GM12872 (cell line): ENCODE data around the gene HPN.

Experiments
- CTCF ChIP-seq: IDR thresholded peaks from 3 replicates; pipeline ENCODE4 v1.5.1; 2011; ENCODE audit warnings: low read depth, mild to moderate bottlenecking, low read length, moderate library complexity; ENCODE audit not compliant: insufficient read depth

Gene HPN

GRCh38 chr19:35000338-35000646 is 41.2 kb upstream of the HPN start:
- no peak for TF ChIP-seq CTCF

DNA sequence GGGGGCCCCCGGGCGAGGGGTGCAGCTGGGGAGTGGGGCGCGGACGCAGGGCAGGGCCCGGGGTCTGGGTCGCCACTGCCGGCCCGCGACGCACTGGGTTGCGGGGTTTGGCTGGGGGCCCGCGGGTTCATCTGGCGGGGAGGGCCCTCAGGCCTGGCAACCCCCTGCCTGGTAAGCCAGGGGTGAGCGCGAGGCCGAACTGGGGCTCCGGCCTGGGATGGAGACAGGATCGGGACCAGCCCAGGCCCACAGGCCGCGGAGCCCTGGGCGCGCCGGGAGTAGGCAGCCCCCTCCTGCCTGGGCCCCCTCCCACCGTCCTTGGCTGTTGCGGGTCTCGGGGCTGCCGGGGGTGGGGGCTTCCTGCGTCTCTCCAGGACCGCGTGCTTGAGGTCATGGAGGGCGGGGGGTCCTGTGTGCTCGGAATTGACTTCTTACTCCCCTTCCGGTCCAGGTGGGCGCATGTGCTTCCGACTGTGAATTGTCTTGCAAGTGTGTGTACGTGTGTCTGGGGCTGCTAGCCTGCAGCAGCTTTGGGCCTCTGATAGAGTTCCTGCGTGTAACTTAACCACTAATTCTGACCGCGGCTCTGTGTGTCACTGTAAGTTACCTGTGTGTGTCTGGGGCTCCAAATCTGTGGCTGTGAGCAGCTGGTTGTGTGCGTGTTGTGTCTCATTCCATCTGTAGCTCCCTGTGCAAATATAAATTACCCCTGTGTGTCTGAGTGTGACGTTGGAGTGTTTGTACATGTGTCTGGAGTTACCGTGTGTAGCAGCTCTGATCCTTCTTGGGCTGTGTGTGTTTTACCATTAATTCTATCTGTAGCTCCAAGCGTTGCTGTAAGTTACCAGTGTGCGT is 40.6 kb upstream of the HPN start:
- no peak for TF ChIP-seq CTCF

GRCh38 chr19:35002037-35002535 is 39.4 kb upstream of the HPN start:
- no peak for TF ChIP-seq CTCF

DNA sequence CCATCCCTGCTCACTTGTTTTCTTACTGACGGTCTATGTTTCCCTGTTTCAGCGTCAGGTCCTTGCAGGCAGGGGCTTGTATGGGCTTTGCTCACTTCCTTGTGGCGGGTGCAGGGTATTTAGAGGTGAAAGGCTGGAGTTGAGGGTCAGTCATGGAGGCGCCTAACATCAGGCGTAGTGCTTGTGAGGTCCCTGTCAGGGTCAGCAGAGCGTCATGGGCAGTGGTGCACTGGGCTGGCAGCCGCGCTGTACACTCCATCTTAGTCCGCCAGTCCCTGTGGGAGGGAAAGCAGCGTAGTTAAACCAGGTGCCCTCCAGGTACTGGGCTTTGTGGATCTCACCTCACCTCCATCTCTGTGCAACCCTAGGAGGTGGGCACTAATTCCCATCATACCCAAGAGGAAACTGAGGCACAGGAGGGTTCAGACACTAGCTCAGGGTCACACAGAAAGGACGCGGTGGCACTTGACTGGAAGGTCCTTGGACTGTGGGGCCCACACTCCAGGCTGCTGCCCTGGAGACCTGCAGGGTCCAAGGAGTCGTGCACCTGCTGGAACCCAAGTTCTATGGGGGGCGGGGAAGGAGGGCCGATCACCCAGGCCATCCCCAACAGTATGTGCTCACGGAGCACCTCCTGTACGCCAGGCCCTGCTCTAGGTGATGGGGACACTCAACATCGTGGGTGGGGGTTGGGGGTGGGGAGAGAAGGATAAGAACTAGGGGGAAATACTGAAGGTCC is 36.8 kb upstream of the HPN start:
- TF ChIP-seq CTCF = no peak

DNA sequence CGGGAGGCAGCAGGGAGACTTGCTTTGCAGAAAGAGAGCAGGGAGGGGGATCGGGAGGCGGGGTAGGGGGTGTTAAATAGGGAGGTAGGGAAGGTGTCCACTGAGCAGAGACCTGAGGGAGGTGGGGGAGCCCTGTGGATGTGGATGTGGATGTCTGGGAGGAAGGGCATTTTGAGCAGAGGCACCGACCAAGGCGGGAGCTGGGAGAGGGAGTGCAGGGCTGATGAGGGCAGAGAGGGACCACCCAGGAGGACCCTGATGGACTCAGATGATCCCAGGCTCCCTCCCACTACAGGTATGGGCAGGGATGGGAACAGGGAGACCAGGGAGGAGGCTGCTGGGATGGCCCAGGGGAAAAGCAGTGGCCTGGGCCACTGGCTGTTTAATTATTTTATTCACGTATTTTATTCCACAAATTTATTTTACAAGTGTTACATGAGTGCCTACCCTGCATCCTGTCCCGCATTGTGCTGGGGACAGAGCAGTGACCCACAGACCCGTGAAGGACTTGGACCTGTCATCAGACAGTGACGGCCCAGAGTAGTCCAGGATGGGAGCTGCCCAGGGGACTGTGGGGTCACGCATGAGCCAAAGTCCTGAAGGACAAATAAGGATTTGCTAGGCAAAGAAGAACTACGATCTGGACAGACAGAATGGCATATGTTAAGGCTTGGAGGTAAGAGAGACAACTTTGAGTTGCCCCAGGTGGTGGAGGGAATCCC is 36.1 kb upstream of the HPN start:
- no peak for TF ChIP-seq CTCF

DNA sequence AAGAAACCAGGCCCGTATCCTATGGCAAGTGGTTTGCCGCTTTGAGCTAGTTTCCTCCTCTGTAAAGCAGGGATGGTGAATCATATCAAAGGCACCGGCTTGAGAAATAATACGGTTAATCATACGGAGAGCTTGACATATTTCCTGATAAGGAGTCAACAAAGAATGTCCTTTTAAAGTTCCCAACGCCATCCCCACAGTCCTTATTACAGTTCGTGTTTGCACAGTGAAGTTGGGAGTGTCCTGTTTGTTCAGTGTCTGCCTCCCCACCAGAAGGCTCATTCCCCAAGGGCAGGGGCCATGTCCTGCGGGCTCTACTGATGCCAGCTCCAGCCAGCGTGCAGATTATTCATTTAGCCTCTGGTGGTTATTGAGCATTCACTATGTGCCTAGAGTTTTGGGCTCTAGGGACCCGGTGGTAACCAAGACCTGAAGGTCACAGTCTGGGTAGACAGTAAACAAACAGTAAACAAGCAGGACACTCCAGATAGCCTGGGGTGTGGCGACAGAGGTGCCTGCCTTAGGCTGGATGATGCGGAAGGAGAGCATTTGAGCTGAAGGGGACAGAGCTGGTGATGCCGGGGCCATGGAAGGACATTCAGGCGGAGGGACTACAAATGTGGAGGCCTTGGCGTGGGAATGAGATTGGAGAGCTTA is 35.1 kb upstream of the HPN start:
- no peak for TF ChIP-seq CTCF

- TF ChIP-seq CTCF = no peak
These were observed 34.5 kb upstream of the HPN start for GRCh38 chr19:35006999-35007365.
